Measurements from ENCODE around the gene MSRB3. TPM values are rescaled to one million over a fixed set of nuclear protein-coding genes. Genes with fewer than 3 reads are reported as not detected.

The MSRB3 gene
- total RNA-seq, 1 donor from 2014 or later = 61.3 TPM

- no peaks in the 10 kb centered on the region for H3K27me3 ChIP-seq
- H3K9me3 ChIP-seq = no peaks in the 10 kb centered on the region
- no peak for TF ChIP-seq CTCF (IDR thresholded peaks at IDR 0.05)
- H3K4me1 ChIP-seq = no peaks in the 10 kb centered on the region
- no peak overlapping the region for H3K27ac ChIP-seq
- DNase-seq = no peak
- H3K4me3 ChIP-seq = no peak overlapping the region
- intact Hi-C loops (cut with DNase I) = no loop called here
- no peak for ATAC-seq
- peaks cover 4% of the 10 kb centered on the region for H3K36me3 ChIP-seq
These were observed 185.1 kb downstream of the MSRB3 start for GRCh38 chr12:65463611-65464010.

GRCh38 chr12:65464930-65465329 lies 186.4 kb downstream of the MSRB3 start:
- DNase-seq (no peak), ATAC-seq (no peak)
- intact Hi-C loops (cut with DNase I) = no loop called here
- no peaks in the 10 kb centered on the region for H3K27me3 ChIP-seq
- H3K4me3 ChIP-seq = no peak overlapping the region
- H3K36me3 ChIP-seq = peaks cover 4% of the 10 kb centered on the region
- no peak for TF ChIP-seq CTCF (IDR thresholded peaks at IDR 0.05)
- no peaks in the 10 kb centered on the region for H3K4me1 ChIP-seq
- H3K9me3 ChIP-seq = no peaks in the 10 kb centered on the region
- H3K27ac ChIP-seq = no peak overlapping the region

GRCh38 chr12:65465766-65466547 lies 187.5 kb downstream of the MSRB3 start:
- Histone ChIP-seq H3K36me3 (peaks cover 4% of the 10 kb centered on the region), H3K4me1 (no peaks in the 10 kb centered on the region), H3K4me3 (no peak overlapping the region), H3K27me3 (no peaks in the 10 kb centered on the region), H3K9me3 (no peaks in the 10 kb centered on the region), H3K27ac (no peak overlapping the region)
- no peak for TF ChIP-seq CTCF (IDR thresholded peaks at IDR 0.05)
- no peak for ATAC-seq
- no peak for DNase-seq
- intact Hi-C loops (cut with DNase I) = no loop called here

GRCh38 chr12:65466911-65467310 lies 188.4 kb downstream of the MSRB3 start:
- Histone ChIP-seq H3K27ac (no peak overlapping the region), H3K4me1 (no peaks in the 10 kb centered on the region), H3K36me3 (peaks cover 4% of the 10 kb centered on the region), H3K4me3 (no peak overlapping the region), H3K27me3 (no peaks in the 10 kb centered on the region), H3K9me3 (no peaks in the 10 kb centered on the region)
- DNase-seq (no peak), ATAC-seq (no peak)
- no peak for TF ChIP-seq CTCF (IDR thresholded peaks at IDR 0.05)
- intact Hi-C loops (cut with DNase I) = no loop called here

- H3K27me3 ChIP-seq = no peaks in the 10 kb centered on the region
- no peak for DNase-seq
- H3K27ac ChIP-seq = no peak overlapping the region
- intact Hi-C loops (cut with DNase I) = no loop called here
- H3K4me3 ChIP-seq = no peak overlapping the region
- H3K4me1 ChIP-seq = no peaks in the 10 kb centered on the region
- ATAC-seq = no peak
- no peaks in the 10 kb centered on the region for H3K36me3 ChIP-seq
- no peak for TF ChIP-seq CTCF (IDR thresholded peaks at IDR 0.05)
- H3K9me3 ChIP-seq = no peaks in the 10 kb centered on the region
These were observed 191.8 kb downstream of the MSRB3 start for GRCh38 chr12:65470256-65470655.

Data from upper lobe of right lung (tissue), 1 donor.